Jurkat, Clone E6-1 (cell line): Measurements from ENCODE around the gene GPR39.
A peak's percentile ranks its signal among the peaks of the same experiment; 100 is the strongest.

ENCODE experiments used
- DNase-seq: peaks from one replicate; pipeline ENCODE4 v3.0.0-alpha.2; 2011; ENCODE audit warnings: low read depth, low spot score
- H3K4me3 ChIP-seq: 2 replicates; pipeline ENCODE4 v1.5.1; 2011; ENCODE audit warnings: mild to moderate bottlenecking, low read length, control low read depth, moderate library complexity

GPR39 gene

GRCh38 chr2:132403146-132403545 is 13.5 kb upstream of the GPR39 start:
- no peak overlapping the region for H3K4me3 ChIP-seq
- DNase-seq, result no peak

- DNase-seq, result no peak
- H3K4me3 ChIP-seq, result no peak overlapping the region
These were observed 12.5 kb upstream of the GPR39 start for GRCh38 chr2:132404056-132404455.

GRCh38 chr2:132407784-132408183 is 8.8 kb upstream of the GPR39 start:
- DNase-seq, result no peak
- H3K4me3 ChIP-seq, result no peak overlapping the region

- H3K4me3 ChIP-seq, result no peak overlapping the region
- no peak for DNase-seq
These were observed 4.6 kb upstream of the GPR39 start for GRCh38 chr2:132412021-132412420.

- H3K4me3 ChIP-seq, result no peak overlapping the region
- DNase-seq, result no peak
These were observed 2.5 kb upstream of the GPR39 start for GRCh38 chr2:132414081-132414480.

- DNase-seq, result no peak
These were observed 1.2 kb upstream of the GPR39 start for GRCh38 chr2:132415256-132415914.

GRCh38 chr2:132415915-132416722 is 486 bp upstream of the GPR39 start:
- peak overlapping the region; percentile 11 for H3K4me3 ChIP-seq
- DNase-seq, result no peak

More at GRCh38 chr2:132415256-132415914, 1.2 kb upstream of the GPR39 start:
- no peak overlapping the region for H3K4me3 ChIP-seq

- H3K4me3 ChIP-seq, result no peak overlapping the region
- no peak for DNase-seq
These were observed 928 bp downstream of the GPR39 start for GRCh38 chr2:132417430-132418035.

GRCh38 chr2:132419235-132419634 is 2.6 kb downstream of the GPR39 start:
- DNase-seq, result no peak
- no peak overlapping the region for H3K4me3 ChIP-seq

GRCh38 chr2:132419941-132420340 is 3.3 kb downstream of the GPR39 start:
- no peak overlapping the region for H3K4me3 ChIP-seq
- no peak for DNase-seq

- no peak for DNase-seq
- H3K4me3 ChIP-seq, result no peak overlapping the region
These were observed 4.5 kb downstream of the GPR39 start for GRCh38 chr2:132420816-132421805.

- no peak overlapping the region for H3K4me3 ChIP-seq
- no peak for DNase-seq
These were observed 6.1 kb downstream of the GPR39 start for GRCh38 chr2:132422736-132423135.

GRCh38 chr2:132424526-132425121 is 8.0 kb downstream of the GPR39 start:
- DNase-seq, result no peak
- H3K4me3 ChIP-seq, result no peak overlapping the region

- no peak for DNase-seq
- no peak overlapping the region for H3K4me3 ChIP-seq
These were observed 9.4 kb downstream of the GPR39 start for GRCh38 chr2:132426033-132426432.

GRCh38 chr2:132426656-132427055 is 10.1 kb downstream of the GPR39 start:
- H3K4me3 ChIP-seq, result no peak overlapping the region
- DNase-seq, result no peak

- no peak for DNase-seq
- H3K4me3 ChIP-seq, result no peak overlapping the region
These were observed 12.7 kb downstream of the GPR39 start for GRCh38 chr2:132429351-132429750.

GRCh38 chr2:132429941-132430573 is 13.5 kb downstream of the GPR39 start:
- no peak overlapping the region for H3K4me3 ChIP-seq
- DNase-seq, result no peak

- no peak overlapping the region for H3K4me3 ChIP-seq
These were observed 14.3 kb downstream of the GPR39 start for GRCh38 chr2:132430895-132431294.

More at GRCh38 chr2:132430895-132431294, 14.3 kb downstream of the GPR39 start:
- DNase-seq, result no peak
